ENCODE data around the gene CPSF4L.

- TF ChIP-seq, protein P1, sequence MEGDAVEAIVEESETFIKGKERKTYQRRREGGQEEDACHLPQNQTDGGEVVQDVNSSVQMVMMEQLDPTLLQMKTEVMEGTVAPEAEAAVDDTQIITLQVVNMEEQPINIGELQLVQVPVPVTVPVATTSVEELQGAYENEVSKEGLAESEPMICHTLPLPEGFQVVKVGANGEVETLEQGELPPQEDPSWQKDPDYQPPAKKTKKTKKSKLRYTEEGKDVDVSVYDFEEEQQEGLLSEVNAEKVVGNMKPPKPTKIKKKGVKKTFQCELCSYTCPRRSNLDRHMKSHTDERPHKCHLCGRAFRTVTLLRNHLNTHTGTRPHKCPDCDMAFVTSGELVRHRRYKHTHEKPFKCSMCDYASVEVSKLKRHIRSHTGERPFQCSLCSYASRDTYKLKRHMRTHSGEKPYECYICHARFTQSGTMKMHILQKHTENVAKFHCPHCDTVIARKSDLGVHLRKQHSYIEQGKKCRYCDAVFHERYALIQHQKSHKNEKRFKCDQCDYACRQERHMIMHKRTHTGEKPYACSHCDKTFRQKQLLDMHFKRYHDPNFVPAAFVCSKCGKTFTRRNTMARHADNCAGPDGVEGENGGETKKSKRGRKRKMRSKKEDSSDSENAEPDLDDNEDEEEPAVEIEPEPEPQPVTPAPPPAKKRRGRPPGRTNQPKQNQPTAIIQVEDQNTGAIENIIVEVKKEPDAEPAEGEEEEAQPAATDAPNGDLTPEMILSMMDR (IDR thresholded peaks at IDR 0.05; ENCODE audit: insufficient read depth, low read depth, low read length), result no peak
- TF ChIP-seq EZH2 (IDR thresholded peaks at IDR 0.05; ENCODE audit: insufficient read depth, low read length), result no peak
These were observed 5.1 kb upstream of the CPSF4L start for GRCh38 chr17:73266796-73267195.

All from astrocyte (in vitro differentiated cells and primary cell).